Calu3 (cell line): Measurements from ENCODE around the gene SMTNL2. TPM values are rescaled to one million over a fixed set of nuclear protein-coding genes. Genes with fewer than 3 reads are reported as not detected.

ENCODE experiments used
- BruUV-seq: library from RNA; stranded (reverse); fragments of 400-500 nt; replicated peaks from 2 replicates; lab custom pipeline; 2021; lab: Mats Ljungman, UMichigan
- CTCF ChIA-PET: fragments of 300-600 bp; sonication (Branson Sonifier 250); formaldehyde crosslinking; loops from one replicate; lab custom pipeline; 2022; ENCODE audit warnings: antibody characterized with exemption; lab: Charles Lee
- DNase-seq: peaks from one replicate; pipeline ENCODE4 v3.0.0; 2022
- H3K27ac Mint-ChIP-seq: one replicate; pipeline ENCODE4 v1.8.0; 2022; ENCODE audit warnings: mixed read lengths; ENCODE audit not compliant: unreplicated experiment
- H3K27me3 Mint-ChIP-seq: one replicate; pipeline ENCODE4 v1.8.0; 2022; ENCODE audit warnings: mixed read lengths; ENCODE audit not compliant: unreplicated experiment
- H3K36me3 Mint-ChIP-seq: one replicate; pipeline ENCODE4 v1.8.0; 2022; ENCODE audit warnings: mild to moderate bottlenecking, moderate library complexity, mixed read lengths; ENCODE audit not compliant: insufficient read depth, unreplicated experiment
- H3K4me1 Mint-ChIP-seq: one replicate; pipeline ENCODE4 v1.8.0; 2022; ENCODE audit warnings: mild to moderate bottlenecking, low read depth, mixed read lengths; ENCODE audit not compliant: unreplicated experiment
- H3K4me3 Mint-ChIP-seq: one replicate; pipeline ENCODE4 v1.8.0; 2022; ENCODE audit warnings: mild to moderate bottlenecking, low read depth, moderate library complexity, mixed read lengths; ENCODE audit not compliant: unreplicated experiment
- H3K9me3 Mint-ChIP-seq: one replicate; pipeline ENCODE4 v1.8.0; 2022; ENCODE audit warnings: low read depth, mixed read lengths; ENCODE audit not compliant: unreplicated experiment
- CTCF ChIP-seq: fragments of 200-600 bp; IDR thresholded peaks from one replicate; pipeline ENCODE4 v1.8.0; 2022; ENCODE audit warnings: antibody characterized with exemption; ENCODE audit not compliant: unreplicated experiment
- intact Hi-C: fragments of 100-400 bp; cut with micrococcal nuclease; formaldehyde crosslinking; loops from one replicate; pipeline ENCODE4 v1.10.0; 2022; ENCODE audit not compliant: unreplicated experiment
- total RNA-seq: library from RNA; stranded (reverse); gene quantifications from 2 replicates; pipeline ENCODE4 v1.2.3, GENCODE V29; 2022

SMTNL2 gene
- total RNA-seq, 1 experiment from 2014 or later, result not detected

DNA sequence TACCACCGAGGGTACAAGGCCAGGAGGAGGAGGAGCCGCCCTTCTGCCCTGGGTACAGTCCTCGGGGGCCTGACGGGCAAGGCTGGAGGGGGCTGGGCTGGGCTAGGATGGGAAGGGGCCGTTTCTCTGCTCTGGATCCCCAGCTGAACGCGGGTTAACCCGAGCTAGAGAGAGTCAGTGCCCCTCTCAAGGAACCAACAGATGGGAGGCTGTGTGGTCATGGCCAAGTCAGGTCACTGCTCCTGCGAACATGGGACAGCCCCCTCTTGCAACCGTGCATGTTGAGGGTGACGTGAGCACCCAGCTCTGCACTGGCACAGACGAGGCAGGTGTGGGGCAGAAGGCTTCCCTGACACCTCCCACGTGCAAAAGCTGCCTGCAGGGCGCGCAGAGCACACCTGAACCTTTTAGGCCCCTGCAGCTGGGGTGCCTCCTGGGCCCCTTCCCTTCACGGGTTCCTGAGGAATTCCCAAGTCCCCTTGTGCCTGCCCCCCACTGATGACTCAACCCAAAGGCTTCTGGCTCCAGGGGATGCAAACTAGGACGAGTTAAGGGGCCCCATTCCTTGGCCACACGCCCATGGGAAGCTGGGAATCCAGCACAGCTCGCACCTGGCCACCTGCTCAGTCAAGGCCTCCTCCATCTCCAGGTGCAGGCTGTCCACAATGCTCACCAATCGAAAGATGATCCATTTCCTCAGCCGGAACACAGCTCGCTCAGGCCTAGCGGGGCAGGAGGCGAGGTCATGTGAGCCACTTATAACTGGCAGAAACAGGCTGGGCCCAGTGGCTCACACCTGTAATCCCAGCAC, 35.4 kb upstream of the SMTNL2 start:
- no peaks in the 10 kb centered on the region for H3K9me3 Mint-ChIP-seq
- DNase-seq, result no peak
- no TSS peak for BruUV-seq
- peaks cover 70% of the 10 kb centered on the region for H3K36me3 Mint-ChIP-seq
- H3K4me1 Mint-ChIP-seq, result no peaks in the 10 kb centered on the region
- H3K27me3 Mint-ChIP-seq, result no peaks in the 10 kb centered on the region
- TF ChIP-seq CTCF, result no peak
- CTCF ChIA-PET, result no interaction called here
- no peak overlapping the region for H3K27ac Mint-ChIP-seq
- intact Hi-C loops, result no loop called here
- H3K4me3 Mint-ChIP-seq, result no peak overlapping the region

DNA sequence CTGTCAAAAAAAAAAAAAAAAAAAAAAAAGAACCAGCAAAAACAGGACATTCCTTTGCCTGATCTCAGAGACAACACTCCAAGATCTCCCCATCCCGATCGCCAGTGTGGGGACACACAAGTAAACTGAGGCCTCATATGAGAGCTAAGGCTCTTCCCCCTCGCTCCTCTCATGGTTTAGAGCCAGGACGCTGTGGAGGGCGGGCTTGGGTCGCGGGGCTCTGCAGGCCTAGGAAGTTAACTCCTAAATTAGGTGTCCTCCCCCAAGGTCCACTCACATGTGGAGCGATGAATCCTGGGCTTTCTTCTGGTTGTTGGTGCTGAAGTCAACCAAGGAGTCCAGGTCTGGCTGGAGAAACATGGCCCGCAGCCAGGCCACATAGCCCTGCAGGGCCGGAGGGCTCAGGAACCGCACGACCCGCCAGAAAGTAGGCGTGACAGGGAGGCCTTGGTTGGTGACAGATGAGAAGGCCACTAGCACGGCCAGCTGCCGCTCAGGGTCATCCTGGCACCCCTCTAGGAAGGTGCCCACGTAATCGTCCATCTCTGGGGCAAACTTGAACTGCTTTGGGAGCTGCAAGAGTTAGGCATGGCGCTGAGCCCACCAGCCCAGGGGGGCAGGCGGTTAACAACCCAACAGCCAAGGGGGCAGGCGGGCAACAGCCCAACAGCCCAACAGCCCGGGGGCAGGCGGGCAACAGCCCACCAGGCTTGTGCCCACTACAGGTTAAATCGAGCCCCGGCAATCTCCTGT, 34.4 kb upstream of the SMTNL2 start:
- Mint-ChIP-seq H3K27me3 (no peaks in the 10 kb centered on the region), H3K9me3 (no peaks in the 10 kb centered on the region), H3K36me3 (peaks cover 76% of the 10 kb centered on the region), H3K4me1 (no peaks in the 10 kb centered on the region), H3K4me3 (no peak overlapping the region), H3K27ac (no peak overlapping the region)
- CTCF ChIA-PET, result no interaction called here
- no peak for TF ChIP-seq CTCF
- no peak for DNase-seq
- intact Hi-C loops, result no loop called here
- BruUV-seq, result no TSS peak

DNA sequence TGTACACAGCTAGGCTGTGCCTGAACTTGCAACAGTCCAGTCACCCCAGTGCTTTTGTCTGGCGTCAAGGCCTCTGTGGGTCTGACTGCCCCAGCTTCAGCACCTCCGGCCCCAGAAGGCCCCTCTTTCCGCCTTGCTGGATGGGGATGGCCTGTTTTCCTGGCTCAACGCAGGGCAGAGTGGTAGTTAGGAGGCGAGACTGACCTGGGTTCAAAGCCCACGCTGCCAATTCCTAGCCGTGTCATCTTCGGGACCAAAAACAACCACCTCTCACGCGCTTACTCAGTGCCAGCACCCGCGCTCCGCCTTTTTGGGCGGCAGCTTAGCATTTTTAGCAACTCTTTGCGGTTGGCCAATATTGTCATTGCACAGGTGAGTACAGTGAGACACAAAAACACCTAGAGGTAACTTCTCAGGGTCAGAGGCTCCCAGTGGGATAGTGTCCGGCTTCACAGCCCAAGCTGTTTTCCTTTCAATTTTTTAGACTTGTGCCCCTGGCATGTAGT, 33.7 kb upstream of the SMTNL2 start:
- TF ChIP-seq CTCF, result no peak
- peak overlapping the region; percentile 47 for H3K27ac Mint-ChIP-seq
- intact Hi-C loops, result no loop called here
- peaks cover 76% of the 10 kb centered on the region for H3K36me3 Mint-ChIP-seq
- DNase-seq, result no peak
- no peaks in the 10 kb centered on the region for H3K27me3 Mint-ChIP-seq
- CTCF ChIA-PET, result no interaction called here
- BruUV-seq, result no TSS peak
- H3K9me3 Mint-ChIP-seq, result no peaks in the 10 kb centered on the region
- H3K4me1 Mint-ChIP-seq, result peaks cover under 1% of the 10 kb centered on the region
- no peak overlapping the region for H3K4me3 Mint-ChIP-seq

DNA sequence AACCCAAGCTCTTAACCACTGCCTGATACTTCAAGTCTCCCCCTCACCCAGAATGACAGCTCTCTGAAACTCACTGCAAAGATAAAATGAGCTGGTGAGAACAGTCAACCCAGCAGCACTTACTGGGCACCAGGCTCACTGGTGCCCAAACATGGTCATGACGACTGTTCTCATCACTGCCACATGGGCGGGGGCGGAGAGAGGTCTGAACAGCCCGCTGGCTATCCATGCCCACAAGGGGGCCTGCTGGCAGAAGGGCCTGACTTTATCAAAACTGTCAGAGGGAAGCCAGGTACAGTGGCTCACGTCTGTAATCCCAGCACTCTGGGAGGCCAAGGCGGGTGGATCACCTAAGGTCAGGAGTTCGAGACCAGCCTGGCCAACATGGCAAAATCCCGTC, 33.2 kb upstream of the SMTNL2 start:
- no peaks in the 10 kb centered on the region for H3K27me3 Mint-ChIP-seq
- CTCF ChIA-PET, result no interaction called here
- no peak overlapping the region for H3K4me3 Mint-ChIP-seq
- no peaks in the 10 kb centered on the region for H3K9me3 Mint-ChIP-seq
- peak overlapping the region; percentile 47 for H3K27ac Mint-ChIP-seq
- BruUV-seq, result no TSS peak
- no peak for DNase-seq
- H3K4me1 Mint-ChIP-seq, result peaks cover 6% of the 10 kb centered on the region
- H3K36me3 Mint-ChIP-seq, result peaks cover 71% of the 10 kb centered on the region
- intact Hi-C loops, result no loop called here
- no peak for TF ChIP-seq CTCF
